ENCODE measurements around the gene NKX2-4. TPM values are rescaled to one million over a fixed set of nuclear protein-coding genes. Genes with fewer than 3 reads are reported as not detected.

Gene NKX2-4
- total RNA-seq, 1 donor from 2014 or later: not detected

- intact Hi-C loops (cut with micrococcal nuclease): no loop called here
Measured at GRCh38 chr20:21364413-21364812, 32.9 kb downstream of the NKX2-4 start.

DNA sequence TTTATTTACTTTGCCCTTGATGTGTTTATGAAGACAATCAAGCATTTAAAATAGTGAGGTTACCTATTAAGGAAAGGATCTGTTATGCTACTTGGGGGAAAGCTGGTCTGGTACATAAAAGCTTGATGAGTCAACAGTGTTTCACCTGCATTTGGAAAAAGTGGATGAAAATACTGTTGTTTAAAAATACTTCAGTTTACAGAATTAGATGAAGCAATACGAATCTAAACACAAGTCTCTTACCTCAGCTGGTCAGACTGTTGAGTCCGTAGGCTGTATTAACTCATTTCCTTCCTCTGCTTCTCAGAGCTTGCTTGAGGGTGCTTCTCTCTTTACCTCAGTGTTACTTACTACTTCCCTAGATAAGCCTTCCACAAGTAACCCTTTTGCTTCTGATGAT, 36.1 kb downstream of the NKX2-4 start:
- intact Hi-C loops (cut with micrococcal nuclease): no loop called here

DNA sequence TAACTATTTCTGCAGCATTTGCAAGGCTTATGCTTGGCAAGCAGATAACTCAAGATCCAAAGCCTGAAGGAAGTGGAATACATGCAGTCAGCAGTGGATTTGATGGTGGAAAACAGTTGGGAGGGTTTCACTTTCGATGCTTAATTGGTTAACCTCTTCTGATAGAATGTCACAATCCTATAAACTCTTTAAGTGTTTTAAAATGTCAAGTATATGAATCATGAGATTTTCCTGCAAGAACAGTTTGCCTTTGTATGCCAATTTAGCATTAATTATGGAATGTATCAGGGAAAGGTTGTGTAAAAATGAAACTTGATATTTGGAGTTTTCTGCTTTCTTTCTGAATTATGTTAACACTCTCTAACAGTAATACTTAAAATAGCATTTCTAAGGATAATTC, 36.6 kb downstream of the NKX2-4 start:
- intact Hi-C loops (cut with micrococcal nuclease): no loop called here

GRCh38 chr20:21358737-21359136, 38.6 kb downstream of the NKX2-4 start:
- intact Hi-C loops (cut with micrococcal nuclease): no loop called here

DNA sequence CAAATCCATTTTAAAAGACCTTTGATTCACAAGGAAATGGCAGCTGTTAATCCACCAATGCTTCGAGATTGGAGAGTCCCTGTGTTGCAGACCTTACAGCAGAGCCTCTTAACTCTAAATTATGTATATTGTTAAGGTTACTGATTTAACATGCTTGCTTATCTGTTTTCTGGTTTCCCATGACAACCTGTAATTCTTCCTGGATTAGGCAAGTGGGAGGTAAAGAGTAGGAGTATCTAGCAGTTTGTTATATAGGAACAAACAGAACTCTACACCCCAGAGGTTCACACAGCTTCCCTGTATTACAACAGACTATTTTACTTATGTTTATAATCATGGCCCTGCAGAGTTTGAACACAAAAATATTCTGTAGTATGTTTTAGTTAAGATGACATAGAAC, 39.5 kb downstream of the NKX2-4 start:
- intact Hi-C loops (cut with micrococcal nuclease): no loop called here

GRCh38 chr20:21356386-21356785, 40.9 kb downstream of the NKX2-4 start:
- intact Hi-C loops (cut with micrococcal nuclease): no loop called here

DNA sequence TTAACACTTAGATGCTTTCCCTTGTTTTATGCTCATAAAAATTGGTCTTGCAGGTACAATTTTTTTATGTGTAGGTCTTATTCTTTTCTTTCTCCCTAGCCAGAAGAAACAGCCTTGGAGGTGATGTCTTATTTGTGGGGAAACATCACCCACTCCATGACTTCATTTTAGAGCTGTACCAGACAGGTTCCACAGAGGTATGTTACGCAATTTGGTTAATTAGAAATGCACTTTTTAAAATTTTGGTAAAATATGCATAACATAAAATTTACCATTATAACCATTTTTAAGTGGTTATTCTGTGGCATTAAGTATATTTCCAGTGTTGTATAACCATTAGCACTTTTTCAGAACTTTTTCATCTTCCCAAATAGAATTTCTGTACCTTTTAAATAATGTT, 41.3 kb downstream of the NKX2-4 start:
- intact Hi-C loops (cut with micrococcal nuclease): no loop called here

- intact Hi-C loops (cut with micrococcal nuclease): no loop called here
Measured at GRCh38 chr20:21353236-21353635, 44.1 kb downstream of the NKX2-4 start.

DNA sequence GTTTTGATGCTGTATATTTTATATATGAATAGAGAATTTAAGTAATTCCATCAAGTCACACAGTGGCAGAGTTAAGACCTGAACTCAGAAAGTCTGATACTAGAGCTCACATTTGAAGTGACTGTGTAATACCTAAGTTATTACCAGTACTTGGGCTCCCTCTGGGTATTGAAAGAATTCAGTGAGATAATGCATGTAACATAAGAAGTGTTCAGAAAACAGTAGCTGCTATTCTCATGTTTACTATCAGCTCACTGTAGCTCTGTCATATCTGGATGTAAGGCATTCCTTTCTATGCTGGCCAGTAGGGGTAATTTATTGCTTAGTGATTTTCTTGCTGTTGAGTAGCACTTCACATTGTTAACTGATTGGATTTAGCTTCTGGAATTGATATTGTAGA, 44.6 kb downstream of the NKX2-4 start:
- intact Hi-C loops (cut with micrococcal nuclease): no loop called here

Other genes starting within 250 kb of the NKX2-4 start
- gene XRN2, start 94.2 kb downstream of the NKX2-4 start, total RNA-seq: 69.5 and 70.9 TPM in 2 replicates
- not detected in 2 replicates for gene NKX2-2, start 116.5 kb upstream of the NKX2-4 start, total RNA-seq